ENCODE results near the gene GAL3ST2.
A peak's percentile ranks its signal among the peaks of the same experiment; 100 is the strongest.

DNA sequence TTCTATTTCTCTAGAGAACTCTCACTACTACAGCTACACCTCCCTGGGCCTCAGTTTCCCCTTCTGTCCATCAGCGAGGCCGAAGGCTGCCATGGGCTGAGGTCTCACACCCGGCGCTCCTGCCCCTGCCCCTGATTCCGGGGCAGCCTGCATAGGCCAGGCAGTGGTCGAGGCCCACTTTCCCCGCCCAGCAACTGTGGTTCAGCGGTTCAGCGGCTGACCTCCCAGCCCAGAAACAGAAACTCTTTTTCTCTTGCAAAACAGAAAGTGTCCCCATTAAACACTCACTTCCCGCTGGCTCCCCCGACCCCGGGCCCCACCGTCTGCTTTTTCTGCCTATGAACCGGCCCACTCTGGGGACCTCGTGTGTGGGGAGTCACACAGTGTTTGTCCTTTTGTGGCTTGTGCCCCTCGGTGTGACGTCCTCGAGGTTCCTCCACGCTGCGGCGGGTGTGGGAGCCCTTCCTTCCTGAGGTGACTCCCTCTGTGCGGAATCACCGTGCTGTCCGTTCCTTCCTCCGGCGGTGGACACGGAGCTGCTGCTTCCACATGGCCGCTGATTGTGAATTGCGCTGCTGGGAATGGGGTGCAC, 66.1 kb downstream of the GAL3ST2 start:
- TF ChIP-seq POLR2A (IDR thresholded peaks at IDR 0.05), result peak in 1 of 2 donors; percentile 13
- TF ChIP-seq, protein P1, sequence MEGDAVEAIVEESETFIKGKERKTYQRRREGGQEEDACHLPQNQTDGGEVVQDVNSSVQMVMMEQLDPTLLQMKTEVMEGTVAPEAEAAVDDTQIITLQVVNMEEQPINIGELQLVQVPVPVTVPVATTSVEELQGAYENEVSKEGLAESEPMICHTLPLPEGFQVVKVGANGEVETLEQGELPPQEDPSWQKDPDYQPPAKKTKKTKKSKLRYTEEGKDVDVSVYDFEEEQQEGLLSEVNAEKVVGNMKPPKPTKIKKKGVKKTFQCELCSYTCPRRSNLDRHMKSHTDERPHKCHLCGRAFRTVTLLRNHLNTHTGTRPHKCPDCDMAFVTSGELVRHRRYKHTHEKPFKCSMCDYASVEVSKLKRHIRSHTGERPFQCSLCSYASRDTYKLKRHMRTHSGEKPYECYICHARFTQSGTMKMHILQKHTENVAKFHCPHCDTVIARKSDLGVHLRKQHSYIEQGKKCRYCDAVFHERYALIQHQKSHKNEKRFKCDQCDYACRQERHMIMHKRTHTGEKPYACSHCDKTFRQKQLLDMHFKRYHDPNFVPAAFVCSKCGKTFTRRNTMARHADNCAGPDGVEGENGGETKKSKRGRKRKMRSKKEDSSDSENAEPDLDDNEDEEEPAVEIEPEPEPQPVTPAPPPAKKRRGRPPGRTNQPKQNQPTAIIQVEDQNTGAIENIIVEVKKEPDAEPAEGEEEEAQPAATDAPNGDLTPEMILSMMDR (IDR thresholded peaks at IDR 0.05 in 4 of 5, conservative IDR thresholded peaks at IDR 0.05 in 1 of 5), result no peak

Data from gastrocnemius medialis (tissue), 4 donors.